Stimulated activated CD4-positive, alpha-beta T cell treated with anti-CD3 and anti-CD28 coated beads, TNF-alpha, amount 100 ng/mL, for 48 hours (primary cell): ENCODE measurements around the gene ACR.

Source experiments
- DNase-seq, 3 donors: peaks; one replicate each; pipeline ENCODE4 v3.0.0-alpha.2; 2020; ENCODE audit warnings: low read depth in 3 of 3

The ACR gene

DNA sequence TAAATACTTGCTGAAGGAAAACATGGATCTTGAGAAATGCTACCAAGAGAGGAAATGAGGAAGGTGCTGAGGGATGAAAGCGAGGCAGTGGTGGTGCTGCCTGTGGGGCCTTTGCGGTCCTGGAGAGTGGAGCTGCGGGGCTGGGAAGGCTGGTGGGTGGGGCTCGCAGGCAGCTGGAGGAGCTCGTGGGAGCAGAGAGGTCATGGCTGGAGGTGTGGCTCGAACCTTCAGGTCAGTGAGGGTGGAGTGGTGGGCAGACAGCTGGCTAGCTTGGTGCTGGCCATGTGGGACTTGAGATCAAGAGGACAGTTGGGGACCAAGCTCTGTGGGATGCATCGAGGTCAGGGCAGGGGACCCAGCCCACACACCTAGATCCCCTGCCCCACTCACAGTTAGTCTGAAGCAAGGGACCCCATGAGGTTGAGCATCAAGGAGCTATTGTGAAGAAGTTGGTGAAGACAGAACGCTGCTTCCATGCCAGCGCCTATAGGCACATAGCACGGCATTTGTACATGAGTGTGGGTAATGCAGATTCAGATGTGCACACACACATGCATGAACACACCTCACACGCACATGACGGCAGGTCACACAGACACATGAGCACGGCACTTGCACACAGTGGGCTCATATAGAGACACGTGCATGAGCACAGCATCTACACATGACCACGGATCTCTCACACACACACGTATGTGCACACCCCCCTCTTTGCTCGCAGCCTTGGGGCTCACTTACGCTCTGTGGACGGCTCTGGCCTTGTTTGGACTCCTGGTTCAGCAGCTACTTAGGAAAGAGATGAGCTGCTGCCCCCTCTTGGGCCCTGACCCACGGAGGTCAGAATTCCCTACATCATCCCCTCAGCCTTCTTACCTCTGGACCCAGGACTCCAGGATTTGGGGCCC, 34.9 kb upstream of the ACR start:
- DNase-seq = no peak

DNA sequence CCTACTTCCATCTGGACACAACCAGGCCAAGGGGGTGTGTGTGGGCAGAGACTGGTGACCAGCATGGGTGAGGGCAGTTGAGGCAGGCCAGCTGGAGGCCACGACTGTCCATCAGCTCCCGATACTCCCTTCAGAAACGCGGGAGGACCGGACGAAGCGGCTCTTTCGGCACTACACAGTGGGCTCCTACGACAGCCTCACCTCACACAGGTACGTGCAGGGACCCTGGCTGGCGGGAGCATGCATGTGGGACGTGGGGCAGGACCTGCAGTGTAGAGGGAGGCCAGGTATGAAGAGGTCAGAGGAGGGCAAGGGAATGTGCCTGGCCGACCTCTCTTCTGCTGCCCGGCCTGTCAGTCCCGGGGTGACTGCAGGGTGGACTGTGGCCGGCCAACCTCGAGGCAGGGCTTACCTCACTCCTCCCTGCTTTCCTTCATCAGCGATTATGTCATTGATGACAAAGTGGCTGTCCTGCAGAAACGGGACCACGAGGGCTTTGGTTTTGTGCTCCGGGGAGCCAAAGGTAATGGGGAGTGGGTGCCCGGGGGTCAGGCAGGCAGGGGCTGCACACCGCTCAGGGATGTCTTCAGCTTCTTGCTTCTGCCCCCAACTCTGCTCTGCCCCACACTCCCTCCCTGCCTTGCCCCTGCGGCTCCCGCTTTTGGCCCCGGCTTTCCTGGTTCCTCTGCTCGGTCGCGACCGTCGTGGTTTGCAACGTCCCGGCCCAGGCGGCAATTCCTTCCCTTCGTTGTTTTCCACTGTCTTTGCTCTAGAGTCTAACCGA, 34.1 kb upstream of the ACR start:
- no peak for DNase-seq

DNA sequence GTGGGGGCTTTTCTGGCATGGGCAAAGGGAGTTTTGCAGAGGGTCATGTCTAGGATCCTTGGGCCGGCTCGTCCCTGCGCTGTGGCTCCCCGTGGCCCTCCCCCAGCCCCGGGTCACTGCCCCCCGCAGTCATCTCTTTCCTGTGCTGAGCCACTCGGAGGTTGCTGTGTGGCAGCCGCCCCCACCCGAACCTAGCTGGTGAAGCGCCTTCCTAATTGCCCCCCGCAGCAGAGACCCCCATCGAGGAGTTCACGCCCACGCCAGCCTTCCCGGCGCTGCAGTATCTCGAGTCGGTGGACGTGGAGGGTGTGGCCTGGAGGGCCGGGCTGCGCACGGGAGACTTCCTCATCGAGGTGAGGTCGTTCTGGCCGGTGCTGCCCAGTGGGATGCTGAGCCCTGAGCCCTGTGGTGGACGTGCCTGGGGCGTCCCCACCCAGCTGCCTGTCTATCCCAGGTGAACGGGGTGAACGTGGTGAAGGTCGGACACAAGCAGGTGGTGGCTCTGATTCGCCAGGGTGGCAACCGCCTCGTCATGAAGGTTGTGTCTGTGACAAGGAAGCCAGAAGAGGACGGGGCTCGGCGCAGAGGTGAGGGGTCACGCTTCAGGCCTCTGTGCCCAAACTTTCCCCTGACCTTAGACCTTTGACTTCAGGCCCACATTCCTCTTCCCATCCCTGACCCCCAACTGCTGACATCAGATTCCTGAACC, 33.3 kb upstream of the ACR start:
- no peak for DNase-seq

DNA sequence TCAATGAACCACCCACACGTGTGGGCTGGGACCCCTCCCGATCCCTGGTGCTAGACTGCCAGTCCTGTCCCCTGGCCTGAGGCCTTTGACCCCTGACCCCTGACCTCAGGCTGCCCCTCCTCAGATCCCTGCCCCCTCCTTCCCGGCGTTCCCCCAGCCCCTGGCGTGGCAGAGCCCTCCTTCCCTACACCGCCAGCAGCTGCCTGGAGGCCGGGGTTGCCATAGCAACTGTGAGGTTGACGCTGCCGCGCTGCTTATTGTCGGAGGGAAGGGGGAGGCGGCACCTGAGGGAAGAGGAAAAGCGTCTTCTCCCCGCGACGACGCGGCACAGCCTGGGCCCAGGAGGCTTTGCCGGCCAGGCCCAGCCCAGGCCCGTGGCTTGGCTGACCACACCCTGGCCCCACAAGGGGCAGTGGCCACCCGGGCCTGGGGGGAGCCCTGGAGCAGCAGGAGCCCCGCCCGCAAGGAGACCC, 32.7 kb upstream of the ACR start:
- DNase-seq = no peak

DNA sequence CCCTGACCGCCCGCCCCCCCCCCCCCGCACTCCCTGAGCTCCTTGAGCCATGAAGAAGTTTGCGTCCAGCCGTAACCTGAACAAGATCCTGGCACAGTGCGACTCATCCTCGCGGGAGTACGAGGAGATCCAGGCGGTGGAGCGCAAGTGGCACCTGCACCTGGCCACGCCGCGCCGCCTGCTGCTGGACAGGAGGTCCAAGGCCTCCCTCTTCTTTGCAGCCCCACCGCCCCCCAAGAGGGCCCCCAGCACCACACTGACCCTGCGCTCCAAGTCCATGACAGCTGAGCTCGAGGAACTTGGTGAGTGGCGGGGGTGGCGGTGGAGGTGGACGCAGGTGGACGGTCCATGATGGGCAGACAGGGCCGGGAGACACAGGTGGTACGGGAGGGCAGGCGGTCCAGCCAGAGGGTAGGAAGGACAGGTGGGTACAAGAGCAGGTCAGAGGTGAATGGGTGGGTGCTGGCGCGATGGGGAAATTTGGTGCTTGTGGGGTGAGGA, 32.1 kb upstream of the ACR start:
- no peak for DNase-seq

DNA sequence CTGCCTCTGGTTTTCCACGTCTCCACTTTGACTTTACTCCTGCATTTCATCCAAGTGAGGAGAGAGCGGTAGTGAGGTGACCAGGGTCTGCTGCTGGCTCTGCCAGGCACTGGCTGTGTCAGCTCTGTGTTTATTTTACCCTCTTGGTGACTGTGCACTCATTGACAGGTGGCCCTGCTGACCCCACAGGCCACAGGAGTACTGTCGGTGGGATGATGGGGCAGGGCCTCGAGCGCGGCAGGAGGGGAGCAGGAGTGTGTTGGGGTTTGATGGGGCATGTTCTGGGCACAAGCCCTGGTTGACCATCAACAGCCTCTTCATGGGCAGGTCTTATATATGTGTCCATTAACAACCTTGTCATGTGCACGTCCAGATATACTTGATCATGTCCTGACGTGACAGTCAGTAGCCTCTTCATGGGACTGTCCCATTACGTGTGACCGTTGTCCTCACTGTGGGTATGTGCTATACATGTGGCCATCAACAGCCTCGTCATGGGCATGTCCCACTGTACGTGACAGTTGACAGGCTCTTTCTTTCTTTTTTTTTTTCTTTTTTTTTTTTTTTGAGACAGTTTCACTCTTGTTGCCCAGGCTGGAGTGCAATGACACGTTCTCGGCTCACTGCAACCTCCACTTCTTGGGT, 31.4 kb upstream of the ACR start:
- DNase-seq = no peak

DNA sequence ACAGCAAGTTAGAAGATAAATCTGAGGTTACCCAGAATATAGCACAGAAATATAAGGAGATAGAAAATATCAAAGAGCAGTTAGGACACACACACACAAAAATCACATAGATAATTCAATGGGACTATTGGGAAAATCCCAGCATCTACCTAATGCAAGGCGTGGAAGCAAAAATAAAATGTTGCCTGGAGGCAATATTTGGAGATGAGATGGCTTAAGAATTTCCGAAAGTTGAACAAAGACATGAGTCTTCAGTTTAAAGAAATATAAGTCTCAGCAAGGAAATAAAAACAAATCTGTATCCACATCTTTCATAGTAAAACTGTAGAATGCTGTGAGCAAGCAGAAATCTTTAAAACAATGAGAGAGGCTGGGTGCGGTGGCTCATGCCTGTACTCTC, 29.5 kb upstream of the ACR start:
- no peak for DNase-seq

DNA sequence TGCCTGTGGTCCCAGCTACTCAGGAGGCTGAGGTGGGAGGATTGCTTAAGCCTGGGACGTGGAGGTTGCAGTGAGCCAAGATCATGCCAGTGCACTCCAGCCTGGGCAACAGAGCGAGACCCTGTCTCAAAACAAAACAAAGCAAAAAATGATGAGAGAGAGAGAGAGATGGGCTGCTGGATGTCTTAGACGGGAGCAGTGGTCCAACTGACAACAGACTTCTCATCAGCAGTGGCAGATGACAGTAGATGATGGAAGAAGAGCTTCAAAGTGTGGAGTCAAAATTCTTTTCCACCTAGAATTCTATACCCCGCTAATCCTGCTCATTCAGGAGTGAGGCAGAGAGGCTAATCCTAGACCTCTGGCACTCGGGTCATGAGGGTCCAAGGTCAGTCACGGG, 29.0 kb upstream of the ACR start:
- DNase-seq = no peak

DNA sequence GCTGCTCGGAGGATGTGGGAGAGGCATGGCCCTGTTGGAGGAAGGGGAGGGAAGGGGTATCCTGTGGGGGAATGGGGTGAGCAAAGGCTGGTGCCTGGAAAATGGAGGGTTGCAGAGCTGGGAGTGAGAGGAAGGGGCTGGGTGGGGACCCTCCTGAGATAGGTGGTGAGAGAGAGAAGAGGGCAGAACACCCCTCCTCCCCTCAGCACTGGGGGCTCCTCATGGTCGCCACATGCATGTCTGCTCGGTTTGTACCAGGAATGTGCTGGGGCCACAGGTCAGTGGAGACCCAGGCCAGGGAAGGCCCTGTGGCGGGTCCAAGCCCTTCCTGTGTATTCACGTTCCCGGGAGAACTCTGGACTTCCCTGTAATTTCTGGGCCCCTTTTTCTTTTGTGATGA, 27.8 kb upstream of the ACR start:
- DNase-seq = no peak

DNA sequence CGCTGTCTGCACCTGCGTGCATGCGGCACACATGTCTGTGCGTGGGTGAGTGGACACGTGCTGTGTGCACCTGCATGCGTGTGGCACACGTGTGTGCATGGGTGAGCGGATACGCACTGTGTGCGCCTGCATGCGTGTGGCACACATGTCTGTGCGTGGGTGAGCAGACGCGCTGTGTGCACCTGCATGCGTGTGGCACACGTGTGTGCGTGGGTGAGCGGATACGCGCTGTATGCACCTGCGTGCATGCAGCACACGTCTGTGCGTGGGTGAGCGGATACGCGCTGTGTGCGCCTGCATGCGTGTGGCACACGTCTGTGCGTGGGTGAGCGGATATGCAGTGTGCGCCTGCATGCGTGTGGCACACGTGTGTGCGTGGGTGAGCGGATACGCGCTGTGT, 27.1 kb upstream of the ACR start:
- no peak for DNase-seq

DNA sequence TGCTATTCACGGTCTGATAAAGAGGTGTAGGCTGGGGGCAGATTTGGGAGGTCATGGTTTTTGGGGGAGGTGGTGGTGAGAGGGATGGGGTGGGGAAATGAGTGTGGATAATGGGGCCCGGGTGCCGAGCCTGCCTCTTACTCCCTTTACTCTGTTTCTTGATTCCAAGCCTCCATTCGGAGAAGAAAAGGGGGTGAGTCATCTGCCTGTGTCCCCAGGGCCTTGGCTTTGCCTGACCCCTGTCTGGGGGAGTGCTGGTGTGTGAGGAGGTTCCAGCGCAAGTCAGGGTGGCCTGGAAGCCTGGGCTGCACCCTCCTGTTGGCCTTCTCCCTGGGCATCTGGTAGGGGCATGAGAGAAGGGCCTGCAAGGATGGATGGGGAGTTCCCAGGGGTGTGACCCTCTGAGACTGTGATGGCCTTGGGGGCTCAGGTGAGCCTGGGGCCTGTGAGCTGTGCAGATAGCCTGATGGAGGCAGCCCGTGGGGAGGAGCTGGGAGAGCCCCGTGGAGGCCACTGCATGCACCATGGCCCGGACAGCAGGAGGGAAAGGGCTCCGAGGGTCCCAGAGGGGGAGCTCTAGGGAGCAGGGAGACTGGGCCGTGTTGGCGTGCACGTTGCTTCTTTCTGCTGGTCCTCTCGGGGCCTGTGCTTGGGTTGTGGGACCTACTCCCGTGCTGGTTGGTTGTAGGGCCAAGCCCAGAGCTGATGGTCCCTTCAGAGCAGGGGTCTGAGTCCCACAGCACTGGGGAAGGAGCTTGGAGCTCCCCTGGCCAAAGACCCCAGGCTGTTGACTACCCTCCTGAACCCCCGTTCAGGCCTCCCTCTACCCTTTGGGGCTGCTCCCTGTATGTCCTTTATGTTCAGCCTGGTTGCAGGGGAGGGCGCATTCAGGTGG, 26.3 kb upstream of the ACR start:
- DNase-seq = no peak

DNA sequence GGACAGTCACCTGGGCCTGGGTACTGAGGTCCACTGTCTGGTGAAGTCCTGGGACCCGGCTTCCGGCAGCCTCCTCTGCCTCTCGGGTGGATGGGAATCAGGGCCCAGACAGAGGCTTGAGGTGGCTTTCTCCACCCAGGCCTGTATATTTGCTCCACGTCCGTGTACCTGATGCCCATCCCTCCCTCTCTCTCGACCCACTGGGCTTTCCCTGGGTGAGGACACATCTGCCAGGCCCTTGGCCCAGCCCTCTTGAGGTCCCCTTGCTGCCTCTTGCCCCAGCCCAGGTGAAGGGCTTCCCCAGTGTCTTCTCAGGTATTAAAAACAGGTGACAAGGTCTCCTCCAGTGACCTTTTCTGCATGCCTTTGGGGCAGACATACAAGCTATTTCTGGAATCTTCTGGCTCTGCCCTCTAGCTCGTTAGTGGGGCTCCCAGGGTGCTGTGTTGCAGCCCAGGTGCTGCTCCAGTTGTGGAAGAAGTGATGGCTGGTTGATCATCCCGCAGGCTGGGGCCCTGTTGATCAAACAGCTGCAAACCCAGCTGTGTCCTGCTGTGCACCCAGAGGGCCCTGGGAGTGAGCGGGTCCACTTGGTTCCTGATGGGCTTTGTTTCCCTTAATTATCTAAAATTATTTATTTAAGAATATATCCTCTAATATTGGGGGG, 25.5 kb upstream of the ACR start:
- no peak for DNase-seq

DNA sequence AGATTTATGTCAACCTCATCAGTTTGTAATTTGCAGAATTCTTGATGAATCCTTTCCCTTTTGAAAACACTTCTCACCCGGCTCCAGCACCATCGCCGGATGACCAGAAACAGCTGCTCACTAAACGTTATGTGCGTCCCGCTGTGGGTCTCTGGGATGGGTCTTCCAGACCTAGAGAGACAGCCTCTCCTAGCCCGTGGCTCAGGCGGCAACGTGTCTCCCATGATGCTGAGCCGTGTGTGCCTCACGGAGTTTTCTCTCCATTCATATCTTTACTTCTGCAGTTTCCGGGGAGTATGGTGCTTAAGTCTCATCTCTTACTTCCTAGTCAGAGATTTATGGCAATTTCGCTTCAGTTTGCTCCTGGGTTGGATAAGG, 25.0 kb upstream of the ACR start:
- no peak for DNase-seq

DNA sequence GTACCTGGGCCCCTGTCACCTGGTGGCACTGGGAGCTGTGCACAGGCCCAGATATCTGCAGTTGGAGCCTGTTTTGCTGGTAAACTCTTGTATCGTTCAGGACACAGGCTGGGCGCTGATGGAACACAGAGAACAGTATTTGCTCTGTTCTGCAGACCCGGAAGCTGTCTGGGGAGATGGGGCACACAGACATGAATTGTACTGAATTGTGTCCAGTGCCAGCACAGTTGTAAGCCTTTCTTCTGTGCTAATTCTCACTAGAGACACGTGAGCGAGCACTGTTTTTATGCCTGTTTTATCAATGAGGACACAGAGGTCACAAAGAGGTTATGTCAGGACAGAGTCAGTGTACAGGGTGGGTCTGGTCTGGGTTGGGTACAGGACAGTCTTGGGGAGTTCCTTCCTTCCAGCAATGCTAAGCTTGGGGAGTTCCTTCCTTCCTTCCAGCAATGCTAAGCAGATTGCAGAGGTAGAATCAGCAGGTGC, 24.4 kb upstream of the ACR start:
- no peak for DNase-seq

DNA sequence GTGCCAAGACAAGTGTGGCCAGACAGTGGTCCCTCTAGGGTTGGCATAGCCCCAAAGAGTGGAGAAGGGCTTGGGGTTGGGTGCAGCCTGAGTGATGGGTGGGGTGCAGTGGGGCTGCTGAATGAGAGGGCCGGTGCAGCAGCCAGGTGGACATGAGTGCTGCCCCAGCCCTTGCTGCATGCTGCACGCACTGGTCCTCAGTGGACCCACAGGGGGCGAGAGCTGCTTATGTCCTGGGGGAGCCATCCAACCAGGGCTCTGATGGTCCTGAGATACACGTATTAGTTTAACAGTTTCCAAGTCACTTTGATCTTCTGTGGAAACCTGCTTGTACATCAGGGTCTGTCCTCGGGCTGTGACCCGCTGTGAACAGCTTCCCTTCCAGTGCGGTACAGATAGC, 23.9 kb upstream of the ACR start:
- DNase-seq = no peak

DNA sequence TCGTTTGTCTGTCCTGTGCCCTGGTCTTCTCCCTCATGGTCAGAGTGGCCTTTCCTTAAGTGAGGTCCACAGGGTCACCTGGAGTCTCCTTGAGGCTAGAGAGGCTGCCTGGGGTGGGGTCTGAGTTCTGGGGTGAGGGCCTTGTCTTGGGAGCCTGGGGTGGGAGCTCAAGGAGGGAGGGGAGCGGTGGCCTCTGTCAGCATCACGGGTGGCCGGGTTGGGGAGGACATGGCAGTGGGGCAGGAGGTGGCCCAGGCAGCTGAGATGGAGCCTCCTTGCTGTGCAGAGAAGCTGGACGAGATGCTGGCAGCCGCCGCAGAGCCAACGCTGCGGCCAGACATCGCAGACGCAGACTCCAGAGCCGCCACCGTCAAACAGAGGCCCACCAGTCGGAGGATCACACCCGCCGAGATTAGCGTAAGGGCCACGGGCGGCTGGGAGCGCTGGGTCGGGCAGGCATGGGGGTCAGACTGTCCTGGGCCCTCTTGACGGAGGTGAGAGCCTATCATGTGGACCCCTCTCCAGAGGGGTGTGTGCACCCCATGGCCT, 23.3 kb upstream of the ACR start:
- no peak for DNase-seq

DNA sequence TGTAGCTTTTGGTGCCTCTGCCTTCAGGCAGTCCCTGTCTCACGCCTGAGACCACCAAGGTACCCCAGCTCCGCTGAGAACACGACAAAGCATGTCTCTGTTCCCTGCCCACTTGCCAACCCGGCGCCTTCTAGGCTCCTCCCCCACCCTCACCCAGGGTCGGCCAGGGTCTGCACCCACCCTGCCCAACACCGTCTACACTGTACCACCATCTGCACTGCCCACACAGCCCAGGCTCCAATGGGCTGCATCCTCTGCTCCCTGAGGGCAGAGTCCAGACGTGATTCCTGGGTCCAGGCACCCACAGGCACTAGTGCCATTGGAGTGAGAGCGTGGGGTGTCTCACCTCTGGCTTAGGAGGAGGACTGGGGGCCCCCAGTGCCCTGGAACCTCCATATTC, 22.8 kb upstream of the ACR start:
- DNase-seq = no peak

DNA sequence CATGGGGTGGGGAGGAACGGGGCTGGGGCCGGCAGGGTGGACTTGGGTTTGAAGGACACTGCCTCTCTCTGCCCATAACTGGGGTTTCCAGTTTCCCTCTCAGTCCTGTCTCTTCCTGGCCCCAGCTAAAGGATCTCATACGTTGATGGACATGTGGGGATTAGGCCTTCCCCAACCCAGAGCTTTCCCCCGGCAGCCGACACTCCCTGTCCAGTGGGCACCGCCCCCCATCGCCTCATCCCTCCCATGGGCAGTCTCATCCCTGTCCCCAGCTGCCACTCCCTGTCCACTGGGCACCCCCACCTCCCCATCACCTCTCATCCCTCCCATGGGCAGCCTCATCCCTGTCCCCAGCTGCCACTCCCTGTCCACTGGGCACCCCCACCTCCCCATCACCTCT, 22.2 kb upstream of the ACR start:
- no peak for DNase-seq

DNA sequence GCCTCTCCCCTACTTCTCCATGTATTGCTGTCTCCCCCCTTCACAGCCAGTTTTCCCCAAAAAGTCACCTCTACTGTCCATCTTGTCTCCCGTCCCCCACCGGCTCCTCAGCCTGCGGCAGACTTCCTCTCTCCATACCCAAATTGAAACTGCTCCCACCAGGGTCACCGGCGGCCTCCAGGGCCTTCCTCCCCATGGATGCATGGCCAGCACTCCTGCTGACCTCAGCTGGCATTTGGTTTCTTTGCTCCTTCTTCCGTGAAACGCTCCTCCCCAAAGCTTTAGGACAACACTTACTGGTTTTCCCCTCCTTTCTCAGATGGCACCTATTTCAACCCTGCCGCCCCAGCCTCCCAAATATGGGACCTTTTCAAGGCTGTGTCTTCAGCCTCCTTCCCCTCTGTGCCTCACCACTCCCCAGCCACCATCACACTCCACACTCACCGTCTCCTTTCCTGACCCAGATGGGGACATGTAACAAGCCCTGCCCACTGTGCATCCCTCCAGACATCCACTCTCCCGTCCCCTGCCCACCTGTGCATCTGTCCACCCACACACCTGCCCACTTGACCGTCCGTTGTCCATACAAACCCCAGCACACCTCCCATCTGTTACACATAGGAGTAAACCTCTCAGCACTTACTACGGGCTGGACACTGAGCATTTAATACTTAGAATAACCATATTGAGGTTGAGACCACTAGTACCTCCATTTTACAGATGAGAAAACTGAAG, 21.5 kb upstream of the ACR start:
- no peak for DNase-seq
